ENCODE data around the gene PTPRJ. TPM values are rescaled to one million over a fixed set of nuclear protein-coding genes. Genes with fewer than 3 reads are reported as not detected.
A peak's percentile ranks its signal among the peaks of the same experiment; 100 is the strongest.

PTPRJ gene
- total and polyA plus RNA-seq, 2 donors (not counting 1 experiment from before 2014, with no cell fraction given) = 5.3 to 5.8 TPM

GRCh38 chr11:48087974-48088681 is 107.8 kb downstream of the PTPRJ start:
- Histone ChIP-seq H3K4me3 (replicated peaks in 1 of 4; ENCODE audit: control extremely low read depth in 1 of 4, insufficient read depth in 1 of 4, low read depth in 3 of 4, low read length in 4 of 4) (no peak overlapping the region), H3K4me2 (ENCODE audit: extremely low read depth, insufficient read depth, low read length) (no peak overlapping the region), H3K27me3 (ENCODE audit: control insufficient read depth, insufficient read depth, low read length) (no peaks in the 10 kb centered on the region), H3K9me3 (ENCODE audit: control insufficient read depth, insufficient read depth, low read depth, low read length) (no peaks in the 10 kb centered on the region), H3K27ac (ENCODE audit: insufficient read depth, low read length) (no peak overlapping the region), H4K20me1 (ENCODE audit: control insufficient read depth, extremely low read depth, insufficient read depth, low read length) (no peaks in the 10 kb centered on the region), H2AFZ (ENCODE audit: low read length) (no peak overlapping the region), H3K79me2 (ENCODE audit: control insufficient read depth, insufficient read depth, low read length) (no peaks in the 10 kb centered on the region), H3K9ac (ENCODE audit: insufficient read depth, low read length) (no peak overlapping the region), H3K4me1 (ENCODE audit: control insufficient read depth, extremely low read depth, insufficient read depth, low read length) (no peaks in the 10 kb centered on the region), H3K36me3 (ENCODE audit: control insufficient read depth, insufficient read depth, low read length) (no peaks in the 10 kb centered on the region)
- TF ChIP-seq EZH2 (IDR thresholded peaks at IDR 0.05; ENCODE audit: low read length, missing control alignments) = no peak
- TF ChIP-seq, protein P1, sequence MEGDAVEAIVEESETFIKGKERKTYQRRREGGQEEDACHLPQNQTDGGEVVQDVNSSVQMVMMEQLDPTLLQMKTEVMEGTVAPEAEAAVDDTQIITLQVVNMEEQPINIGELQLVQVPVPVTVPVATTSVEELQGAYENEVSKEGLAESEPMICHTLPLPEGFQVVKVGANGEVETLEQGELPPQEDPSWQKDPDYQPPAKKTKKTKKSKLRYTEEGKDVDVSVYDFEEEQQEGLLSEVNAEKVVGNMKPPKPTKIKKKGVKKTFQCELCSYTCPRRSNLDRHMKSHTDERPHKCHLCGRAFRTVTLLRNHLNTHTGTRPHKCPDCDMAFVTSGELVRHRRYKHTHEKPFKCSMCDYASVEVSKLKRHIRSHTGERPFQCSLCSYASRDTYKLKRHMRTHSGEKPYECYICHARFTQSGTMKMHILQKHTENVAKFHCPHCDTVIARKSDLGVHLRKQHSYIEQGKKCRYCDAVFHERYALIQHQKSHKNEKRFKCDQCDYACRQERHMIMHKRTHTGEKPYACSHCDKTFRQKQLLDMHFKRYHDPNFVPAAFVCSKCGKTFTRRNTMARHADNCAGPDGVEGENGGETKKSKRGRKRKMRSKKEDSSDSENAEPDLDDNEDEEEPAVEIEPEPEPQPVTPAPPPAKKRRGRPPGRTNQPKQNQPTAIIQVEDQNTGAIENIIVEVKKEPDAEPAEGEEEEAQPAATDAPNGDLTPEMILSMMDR (conservative IDR thresholded peaks at IDR 0.05 in 1 of 2, IDR thresholded peaks at IDR 0.05 in 1 of 2; ENCODE audit: low read depth in 1 of 2, low read length in 2 of 2) = no peak
- DNase-seq (ENCODE audit: low read depth in 2 of 2) = no peak

DNA sequence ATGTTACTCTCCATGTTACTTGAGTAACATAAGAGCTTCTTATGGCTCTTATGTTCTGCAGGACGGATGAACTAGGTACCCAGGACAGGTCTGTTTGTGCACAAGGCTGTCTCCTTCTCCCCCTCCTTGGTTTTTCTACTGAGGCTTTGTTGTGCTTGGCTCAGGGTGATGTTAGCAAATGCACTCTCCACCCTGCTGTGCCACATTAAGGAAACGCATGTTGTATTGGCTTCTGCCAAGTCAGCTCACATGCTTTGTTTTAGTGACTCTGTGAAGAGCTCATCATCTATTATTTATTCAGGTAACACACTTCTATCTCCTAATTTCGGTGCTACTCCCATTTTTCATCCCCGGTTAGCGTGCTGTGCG is 108.3 kb downstream of the PTPRJ start:
- no peaks in the 10 kb centered on the region for H4K20me1 ChIP-seq (ENCODE audit: control insufficient read depth, extremely low read depth, insufficient read depth, low read length)
- H3K9ac ChIP-seq (ENCODE audit: insufficient read depth, low read length) = no peak overlapping the region
- no peaks in the 10 kb centered on the region for H3K27me3 ChIP-seq (ENCODE audit: control insufficient read depth, insufficient read depth, low read length)
- no peak overlapping the region for H3K4me3 ChIP-seq (replicated peaks in 1 of 4; ENCODE audit: control extremely low read depth in 1 of 4, insufficient read depth in 1 of 4, low read depth in 3 of 4, low read length in 4 of 4)
- no peaks in the 10 kb centered on the region for H3K4me1 ChIP-seq (ENCODE audit: control insufficient read depth, extremely low read depth, insufficient read depth, low read length)
- H3K27ac ChIP-seq (ENCODE audit: insufficient read depth, low read length) = no peak overlapping the region
- H2AFZ ChIP-seq (ENCODE audit: low read length) = no peak overlapping the region
- H3K79me2 ChIP-seq (ENCODE audit: control insufficient read depth, insufficient read depth, low read length) = no peaks in the 10 kb centered on the region
- H3K9me3 ChIP-seq (ENCODE audit: control insufficient read depth, insufficient read depth, low read depth, low read length) = no peaks in the 10 kb centered on the region
- peak in 1 of 2 donors; percentile 32 for DNase-seq (ENCODE audit: low read depth in 2 of 2)
- no peaks in the 10 kb centered on the region for H3K36me3 ChIP-seq (ENCODE audit: control insufficient read depth, insufficient read depth, low read length)
- H3K4me2 ChIP-seq (ENCODE audit: extremely low read depth, insufficient read depth, low read length) = no peak overlapping the region
- no peak for TF ChIP-seq EZH2 (IDR thresholded peaks at IDR 0.05; ENCODE audit: low read length, missing control alignments)
- TF ChIP-seq, protein P1 (conservative IDR thresholded peaks at IDR 0.05 in 1 of 2, IDR thresholded peaks at IDR 0.05 in 1 of 2; ENCODE audit: low read depth in 1 of 2, low read length in 2 of 2) = no peak

- Histone ChIP-seq H2AFZ (ENCODE audit: low read length) (no peak overlapping the region), H3K4me3 (replicated peaks in 1 of 4; ENCODE audit: control extremely low read depth in 1 of 4, insufficient read depth in 1 of 4, low read depth in 3 of 4, low read length in 4 of 4) (no peak overlapping the region), H3K79me2 (ENCODE audit: control insufficient read depth, insufficient read depth, low read length) (no peaks in the 10 kb centered on the region), H3K4me1 (ENCODE audit: control insufficient read depth, extremely low read depth, insufficient read depth, low read length) (no peaks in the 10 kb centered on the region), H3K4me2 (ENCODE audit: extremely low read depth, insufficient read depth, low read length) (no peak overlapping the region), H3K9ac (ENCODE audit: insufficient read depth, low read length) (no peak overlapping the region), H4K20me1 (ENCODE audit: control insufficient read depth, extremely low read depth, insufficient read depth, low read length) (no peaks in the 10 kb centered on the region), H3K9me3 (ENCODE audit: control insufficient read depth, insufficient read depth, low read depth, low read length) (no peaks in the 10 kb centered on the region), H3K27me3 (ENCODE audit: control insufficient read depth, insufficient read depth, low read length) (no peaks in the 10 kb centered on the region), H3K27ac (ENCODE audit: insufficient read depth, low read length) (no peak overlapping the region), H3K36me3 (ENCODE audit: control insufficient read depth, insufficient read depth, low read length) (no peaks in the 10 kb centered on the region)
- TF ChIP-seq EZH2 (IDR thresholded peaks at IDR 0.05; ENCODE audit: low read length, missing control alignments) = no peak
- TF ChIP-seq, protein P1 (conservative IDR thresholded peaks at IDR 0.05 in 1 of 2, IDR thresholded peaks at IDR 0.05 in 1 of 2; ENCODE audit: low read depth in 1 of 2, low read length in 2 of 2) = no peak
- no peak for DNase-seq (ENCODE audit: low read depth in 2 of 2)
Measured at GRCh38 chr11:48090174-48090573, 109.8 kb downstream of the PTPRJ start.
